Spleen (tissue), 7 donors: ENCODE data around the gene TREML1.

Experiments used
- POLR2AphosphoS5 ChIP-seq, 3 donors: sonication (generic); formaldehyde crosslinking; IDR thresholded peaks; one replicate each; pipeline ENCODE4 v1.5.1; 2017; ENCODE audit warnings: antibody characterized with exemption in 3 of 3
- TF ChIP-seq, protein P1 (sequence below), 11 experiments: fragments of 200-600 bp in 7 of 11; fragments of 450-650 bp in 4 of 11; sonication (generic) in 4 of 11; IDR thresholded peaks in 8 of 11; conservative IDR thresholded peaks in 3 of 11; 1 replicate in 7 of 11; 2 replicates in 4 of 11; pipeline versions ENCODE4 v1.4.0 to v1.8.0; 2016 to 2021; ENCODE audit warnings: antibody characterized with exemption in 11 of 11, inconsistent platforms in 4 of 11, mild to moderate bottlenecking in 1 of 11
- donor health status: DM: no; HTN: no; CAD: no; lungs with moderate emphysema.
- donor health status: DM: no; HTN: no; CAD: no.
- donor health status: DM: no; HTN: no; CAD: no.

- TF ChIP-seq, protein P1, sequence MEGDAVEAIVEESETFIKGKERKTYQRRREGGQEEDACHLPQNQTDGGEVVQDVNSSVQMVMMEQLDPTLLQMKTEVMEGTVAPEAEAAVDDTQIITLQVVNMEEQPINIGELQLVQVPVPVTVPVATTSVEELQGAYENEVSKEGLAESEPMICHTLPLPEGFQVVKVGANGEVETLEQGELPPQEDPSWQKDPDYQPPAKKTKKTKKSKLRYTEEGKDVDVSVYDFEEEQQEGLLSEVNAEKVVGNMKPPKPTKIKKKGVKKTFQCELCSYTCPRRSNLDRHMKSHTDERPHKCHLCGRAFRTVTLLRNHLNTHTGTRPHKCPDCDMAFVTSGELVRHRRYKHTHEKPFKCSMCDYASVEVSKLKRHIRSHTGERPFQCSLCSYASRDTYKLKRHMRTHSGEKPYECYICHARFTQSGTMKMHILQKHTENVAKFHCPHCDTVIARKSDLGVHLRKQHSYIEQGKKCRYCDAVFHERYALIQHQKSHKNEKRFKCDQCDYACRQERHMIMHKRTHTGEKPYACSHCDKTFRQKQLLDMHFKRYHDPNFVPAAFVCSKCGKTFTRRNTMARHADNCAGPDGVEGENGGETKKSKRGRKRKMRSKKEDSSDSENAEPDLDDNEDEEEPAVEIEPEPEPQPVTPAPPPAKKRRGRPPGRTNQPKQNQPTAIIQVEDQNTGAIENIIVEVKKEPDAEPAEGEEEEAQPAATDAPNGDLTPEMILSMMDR (IDR thresholded peaks at IDR 0.05 in 8 of 11, conservative IDR thresholded peaks at IDR 0.05 in 3 of 11) = no peak
- TF ChIP-seq POLR2AphosphoS5 (IDR thresholded peaks at IDR 0.05) = no peak
Observed at GRCh38 chr6:41156771-41157170, 2.6 kb upstream of the TREML1 start.
